ENCODE results near the gene AIF1. TPM values are rescaled to one million over a fixed set of nuclear protein-coding genes. Genes with fewer than 3 reads are reported as not detected.
A peak's percentile ranks its signal among the peaks of the same experiment; 100 is the strongest.

Gene AIF1
- total RNA-seq, 1 donor from 2014 or later: not detected

GRCh38 chr6:31620586-31621319 lies 5.7 kb downstream of the AIF1 start, which contains the start of gene PRRC2A:
PRRC2A (plus strand) TSS chr6:31620715; CDS start chr6:31622790, 2,075 bp downstream.
- no peak for DNase-seq (ENCODE audit: low read depth in 2 of 2)

GRCh38 chr6:31621320-31621939 lies 6.4 kb downstream of the AIF1 start:
- no peak for DNase-seq (ENCODE audit: low read depth in 2 of 2)

- no peak for DNase-seq (ENCODE audit: low read depth in 2 of 2)
These were observed 7.0 kb downstream of the AIF1 start for GRCh38 chr6:31621991-31622390.

GRCh38 chr6:31622684-31623091 lies 7.7 kb downstream of the AIF1 start:
- no peak for DNase-seq (ENCODE audit: low read depth in 2 of 2)

GRCh38 chr6:31624070-31624469 lies 9.0 kb downstream of the AIF1 start:
- no peak for DNase-seq (ENCODE audit: low read depth in 2 of 2)

- DNase-seq (ENCODE audit: low read depth in 2 of 2): no peak
These were observed 11.9 kb downstream of the AIF1 start for GRCh38 chr6:31626952-31627351.

- no peak for DNase-seq (ENCODE audit: low read depth in 2 of 2)
These were observed 12.8 kb downstream of the AIF1 start for GRCh38 chr6:31627690-31628287.

- no peak for DNase-seq (ENCODE audit: low read depth in 2 of 2)
These were observed 14.0 kb downstream of the AIF1 start for GRCh38 chr6:31629014-31629413.

- no peak for DNase-seq (ENCODE audit: low read depth in 2 of 2)
These were observed 15.3 kb downstream of the AIF1 start for GRCh38 chr6:31630177-31630934.

GRCh38 chr6:31631209-31631608 lies 16.2 kb downstream of the AIF1 start:
- DNase-seq (ENCODE audit: low read depth in 2 of 2): no peak

- DNase-seq (ENCODE audit: low read depth in 2 of 2): no peak
These were observed 16.7 kb downstream of the AIF1 start for GRCh38 chr6:31631681-31632278.

- DNase-seq (ENCODE audit: low read depth in 2 of 2): no peak
These were observed 17.4 kb downstream of the AIF1 start for GRCh38 chr6:31632279-31632946.

- DNase-seq (ENCODE audit: low read depth in 2 of 2): no peak
These were observed 18.4 kb downstream of the AIF1 start for GRCh38 chr6:31633447-31633846.

- DNase-seq (ENCODE audit: low read depth in 2 of 2): no peak
These were observed 19.1 kb downstream of the AIF1 start for GRCh38 chr6:31634131-31634530.

- DNase-seq (ENCODE audit: low read depth in 2 of 2): no peak
These were observed 20.0 kb downstream of the AIF1 start for GRCh38 chr6:31634969-31635575.

- DNase-seq (ENCODE audit: low read depth in 2 of 2): no peak
These were observed 21.9 kb downstream of the AIF1 start for GRCh38 chr6:31636698-31637596.

- no peak for DNase-seq (ENCODE audit: low read depth in 2 of 2)
These were observed 24.0 kb downstream of the AIF1 start for GRCh38 chr6:31639043-31639442.

GRCh38 chr6:31639449-31639861 lies 24.4 kb downstream of the AIF1 start:
- DNase-seq (ENCODE audit: low read depth in 2 of 2): peak; percentile 60 to 83

- no peak for DNase-seq (ENCODE audit: low read depth in 2 of 2)
These were observed 25.6 kb downstream of the AIF1 start for GRCh38 chr6:31640612-31641011.

GRCh38 chr6:31641370-31641769 lies 26.3 kb downstream of the AIF1 start:
- no peak for DNase-seq (ENCODE audit: low read depth in 2 of 2)
